ENCODE results near the gene MRGPRF. TPM values are rescaled to one million over a fixed set of nuclear protein-coding genes. Genes with fewer than 3 reads are reported as not detected.

The MRGPRF gene
- total and polyA plus RNA-seq, 2 of the 8 experiments (the other 6 are each of a cell fraction or from before 2014, with no cell fraction given) = 7.5 to 11.0 TPM

DNA sequence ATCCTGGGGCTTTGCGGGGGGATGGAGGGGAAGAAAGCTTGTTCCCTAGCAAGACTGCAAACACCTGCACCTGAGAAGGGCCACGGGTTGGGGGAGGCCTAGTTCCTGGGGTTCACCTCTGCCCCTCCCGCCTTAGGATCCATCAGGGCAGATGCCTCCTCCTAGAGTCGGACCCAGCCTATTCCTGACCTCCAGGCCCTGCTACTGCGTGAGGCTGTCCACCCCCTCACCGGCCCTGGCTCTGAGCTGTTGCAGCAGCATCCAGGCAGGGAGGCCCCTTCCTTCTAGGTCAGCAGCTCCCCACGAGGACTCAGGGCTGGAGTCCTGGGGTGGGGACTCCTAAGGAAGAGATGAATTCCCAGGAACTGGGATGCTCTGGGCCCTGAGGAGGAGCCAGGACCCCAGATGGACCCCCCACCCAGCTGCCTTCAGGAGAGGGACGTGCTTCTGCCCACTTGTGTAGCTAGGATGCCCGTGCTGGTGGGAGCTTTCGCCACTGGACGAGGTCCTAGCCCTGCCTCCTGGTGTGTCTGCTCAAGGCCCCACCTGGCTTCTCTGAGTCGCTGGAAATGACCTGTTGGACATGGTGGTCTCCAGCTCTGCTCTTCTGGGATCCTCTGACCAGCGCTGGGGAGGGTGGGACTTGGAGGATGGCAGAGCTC lies 10.3 kb downstream of the MRGPRF start:
- DNase-seq (ENCODE audit: low read depth in 1 of 2, low spot score in 2 of 2) = no peak
- CTCF ChIA-PET (ENCODE audit: partially characterized antibody) = interaction anchor here (0.6 to 3.2 kb wide), 9 partner anchors 10 to 370 kb away, joined by 3 to 8 read pairs (median 3); partner anchors contain the start of genes MRGPRD and MRGPRF
- no peak for TF ChIP-seq GTF2F1 (IDR thresholded peaks at IDR 0.05; ENCODE audit: borderline replicate concordance, low read depth, low read length)
- TF ChIP-seq RNF2 (IDR thresholded peaks at IDR 0.05; ENCODE audit: borderline replicate concordance, low read depth, low read length, missing control alignments, poor library complexity, severe bottlenecking) = no peak

More for the DNA sequence above, 10.3 kb downstream of the MRGPRF start:
- H3K27ac ChIP-seq (ENCODE audit: low read depth, low read length) = no peak overlapping the region
- H3K4ac ChIP-seq (replicated peaks; ENCODE audit: insufficient read length, low read depth, low read length) = no peak overlapping the region
- no peak overlapping the region for H3K4me3 ChIP-seq (ENCODE audit: extremely low read depth in 1 of 4, insufficient read depth in 2 of 4, low read depth in 3 of 4, low read length in 4 of 4)
- H3K14ac ChIP-seq (ENCODE audit: insufficient read length) = no peak overlapping the region
- H3K79me2 ChIP-seq (ENCODE audit: control insufficient read depth in 1 of 2, insufficient read depth in 2 of 2, low read length in 2 of 2) = no peaks in the 10 kb centered on the region
- H3K23me2 ChIP-seq (ENCODE audit: low read depth, low read length) = no peaks in the 10 kb centered on the region
- 82% methylated on average over 9 of the region's 13 CpGs; no CpG with 5 or more reads in 1 of the 2 experiments for WGBS, 2 experiments (ENCODE audit: extremely low coverage in 1 of 2, insufficient coverage in 1 of 2, insufficient read length in 1 of 2, insufficient replicate concordance in 2 of 2, low coverage in 1 of 2, low lambda C conversion rate in 2 of 2, missing lambda C conversion rate in 1 of 2)
- H4K91ac ChIP-seq (replicated peaks; ENCODE audit: insufficient read length, low read length) = no peak overlapping the region
- no peaks in the 10 kb centered on the region; a peak in 1 of 8 replicates for H3K36me3 ChIP-seq (ENCODE audit: control insufficient read depth in 2 of 4, insufficient read depth in 4 of 4, low read length in 3 of 4)
- no peak overlapping the region for H3K4me2 ChIP-seq (ENCODE audit: insufficient read depth in 1 of 2, low read depth in 2 of 2, low read length in 2 of 2)
- H2BK12ac ChIP-seq (ENCODE audit: low read depth, low read length) = no peak overlapping the region
- no peaks in the 10 kb centered on the region for H3K9me3 ChIP-seq (ENCODE audit: insufficient read depth in 2 of 2, low read depth in 1 of 2, low read length in 1 of 2)
- H4K8ac ChIP-seq (ENCODE audit: extremely low read depth, insufficient read depth, low read length) = no peak overlapping the region; the same call in 1 of the 2 replicates
- H3K27me3 ChIP-seq (replicated peaks in 1 of 4; ENCODE audit: control insufficient read depth in 3 of 4, extremely low read depth in 1 of 4, insufficient read depth in 3 of 4, low read length in 3 of 4) = no peaks in the 10 kb centered on the region
- H3K9ac ChIP-seq (replicated peaks in 1 of 4; ENCODE audit: extremely low read depth in 1 of 4, low read depth in 3 of 4, low read length in 3 of 4) = peak overlapping the region in 1 of 4 experiments; percentile 25; a peak in 1 of 7 replicates
- no peak overlapping the region for H4K5ac ChIP-seq (ENCODE audit: insufficient read length, low read depth, low read length)
- no peak overlapping the region for H2BK120ac ChIP-seq (replicated peaks; ENCODE audit: low read depth, low read length)
- H2AK5ac ChIP-seq (ENCODE audit: low read depth, low read length) = no peak overlapping the region
- POLR2A ChIA-PET (ENCODE audit: partially characterized antibody) = interaction anchor here (1.3 kb wide), 1 partner anchor 10 kb away, joined by 4 read pairs; no protein-coding TSS in a partner anchor
- no peaks in the 10 kb centered on the region for H4K20me1 ChIP-seq (replicated peaks in 1 of 2; ENCODE audit: control insufficient read depth in 1 of 2, insufficient read depth in 2 of 2, low read length in 2 of 2)
- no peak overlapping the region for H2BK5ac ChIP-seq (ENCODE audit: low read depth, low read length)
- H3K56ac ChIP-seq (replicated peaks; ENCODE audit: insufficient read length, low read depth, low read length) = no peak overlapping the region
- H2BK15ac ChIP-seq (ENCODE audit: low read length) = no peak overlapping the region
- FAIRE-seq = no peak
- no peak overlapping the region for H2AFZ ChIP-seq (ENCODE audit: low read length)
- H3K18ac ChIP-seq (ENCODE audit: extremely low read depth, low read length) = no peak overlapping the region
- peaks cover 0 to 2% (median 1%) of the 10 kb centered on the region in 4 experiments; a peak in 2 of 7 replicates for H3K4me1 ChIP-seq (replicated peaks in 1 of 4; ENCODE audit: control insufficient read depth in 3 of 4, insufficient read depth in 4 of 4, low read length in 3 of 4)
- no peak overlapping the region for H2BK20ac ChIP-seq (ENCODE audit: low read length)
- H3K79me1 ChIP-seq (ENCODE audit: low read depth, low read length) = no peaks in the 10 kb centered on the region
- H3K23ac ChIP-seq (ENCODE audit: insufficient read length) = no peak overlapping the region

Measured in H1 (cell line).